HG03196 (cell line): Measurements from ENCODE around the gene DNAJB13.
"Not testable (repeated sequence)": the region's sequence is repeated elsewhere in the genome, so short reads cannot be mapped to it uniquely, and the experiment has no call there.

Experiments used
- ATAC-seq: cut with Tn5 transposase; IDR thresholded peaks from one replicate; pipeline ENCODE4 v1.9.1; 2021; ENCODE audit not compliant: unreplicated experiment

The DNAJB13 gene, protein sequence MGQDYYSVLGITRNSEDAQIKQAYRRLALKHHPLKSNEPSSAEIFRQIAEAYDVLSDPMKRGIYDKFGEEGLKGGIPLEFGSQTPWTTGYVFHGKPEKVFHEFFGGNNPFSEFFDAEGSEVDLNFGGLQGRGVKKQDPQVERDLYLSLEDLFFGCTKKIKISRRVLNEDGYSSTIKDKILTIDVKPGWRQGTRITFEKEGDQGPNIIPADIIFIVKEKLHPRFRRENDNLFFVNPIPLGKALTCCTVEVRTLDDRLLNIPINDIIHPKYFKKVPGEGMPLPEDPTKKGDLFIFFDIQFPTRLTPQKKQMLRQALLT

GRCh38 chr11:73950869-73951710, at the start of gene DNAJB13:
Gene DNAJB13 (plus strand): TSS chr11:73951026. CDS start chr11:73951070, 44 bp downstream.
- peak; percentile 61 for ATAC-seq

DNA sequence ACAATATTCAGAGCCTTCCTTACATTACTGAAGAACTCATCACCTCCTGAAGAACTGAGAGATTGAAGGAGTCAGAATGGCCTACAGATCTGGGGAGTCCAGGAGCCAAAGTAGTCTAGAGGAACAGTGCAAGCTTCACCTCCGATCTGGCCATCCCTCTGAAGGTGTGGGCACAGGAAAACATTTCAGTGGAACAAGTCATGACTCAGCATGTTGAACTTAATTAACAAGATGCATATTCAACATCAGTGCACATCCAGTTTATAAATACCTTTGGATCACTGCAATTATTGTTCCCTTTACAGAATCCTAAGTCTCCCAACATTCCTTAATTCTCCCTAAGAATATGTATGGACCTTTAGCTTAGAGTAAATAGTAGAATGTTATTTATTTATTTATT, 48.5 kb upstream of the DNAJB13 start:
- no peak for ATAC-seq

GRCh38 chr11:73907191-73907590, 43.6 kb upstream of the DNAJB13 start:
- no peak for ATAC-seq

- no peak for ATAC-seq
These were observed 38.8 kb upstream of the DNAJB13 start for GRCh38 chr11:73912026-73912425.

- ATAC-seq, result no peak
These were observed 37.4 kb upstream of the DNAJB13 start for GRCh38 chr11:73913472-73913871.

GRCh38 chr11:73914284-73914683, 36.5 kb upstream of the DNAJB13 start:
- no peak for ATAC-seq

DNA sequence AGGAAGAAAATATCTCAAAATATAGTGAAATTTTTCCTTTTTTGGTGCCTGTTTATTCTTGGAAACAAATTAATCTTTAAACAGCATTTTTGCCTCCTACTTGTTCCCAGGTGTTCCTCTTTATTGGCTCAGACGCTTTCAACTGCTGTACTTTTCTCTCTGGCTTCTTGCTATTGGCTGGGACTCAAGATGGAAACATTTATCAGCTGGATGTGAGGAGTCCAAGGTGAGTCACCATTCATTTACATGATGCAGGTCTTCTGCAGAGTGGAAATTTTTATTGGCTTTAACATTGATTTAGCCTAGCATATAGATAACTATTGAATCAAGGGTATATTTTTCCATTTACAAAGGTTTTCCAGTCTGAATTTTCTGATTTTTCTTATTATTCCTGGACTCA, 34.4 kb upstream of the DNAJB13 start:
- ATAC-seq, result no peak

DNA sequence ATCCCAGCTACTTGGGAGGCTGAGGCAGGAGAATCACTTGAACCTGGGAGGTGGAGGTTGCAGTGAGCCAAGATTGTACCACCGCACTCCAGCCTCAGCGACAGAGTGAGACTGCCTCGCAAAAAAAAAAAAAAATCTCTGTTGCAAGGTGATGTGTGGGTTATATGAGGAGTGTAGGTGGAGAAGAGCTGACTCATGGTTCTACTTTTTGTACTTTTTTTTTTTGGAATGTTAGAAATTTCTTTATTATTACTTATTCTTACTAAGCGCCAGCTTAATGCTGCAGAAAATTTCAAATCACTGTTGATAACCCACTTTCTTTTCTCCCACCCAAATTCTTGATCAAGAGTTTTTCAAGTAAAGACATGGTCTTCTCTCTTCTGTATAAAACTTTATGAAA, 29.6 kb upstream of the DNAJB13 start:
- ATAC-seq, result no peak

GRCh38 chr11:73929388-73929787, 21.4 kb upstream of the DNAJB13 start:
- ATAC-seq, result no peak

DNA sequence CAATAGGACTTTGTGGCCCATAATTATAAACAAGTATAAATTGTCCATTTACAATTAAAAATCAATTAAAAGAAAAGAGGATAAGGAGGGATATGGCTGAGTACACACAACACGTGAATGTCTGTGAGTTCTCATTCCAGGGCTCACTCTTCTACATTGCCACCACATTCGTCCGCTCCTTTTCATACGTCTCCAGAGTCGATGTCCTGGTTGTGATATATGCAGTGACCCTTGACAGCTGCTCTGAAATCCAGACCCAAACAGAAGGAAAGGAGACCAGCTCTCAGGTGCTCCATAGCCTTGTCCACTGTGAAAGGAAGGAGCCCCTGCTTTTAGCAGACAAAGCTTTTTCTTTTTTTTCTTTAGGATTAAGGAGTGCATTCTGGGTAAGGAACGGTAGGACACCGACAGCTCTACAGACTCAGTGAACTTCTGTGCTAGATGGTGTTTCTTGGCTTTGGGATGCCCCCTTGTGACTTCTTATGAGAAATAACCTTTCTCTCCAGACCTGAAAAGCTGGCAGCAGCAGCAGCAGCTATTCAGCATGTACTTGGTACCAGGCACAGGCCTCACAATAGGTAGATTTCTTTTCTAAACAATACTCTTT, 19.7 kb upstream of the DNAJB13 start:
- no peak for ATAC-seq

- ATAC-seq, result no peak
These were observed 18.9 kb upstream of the DNAJB13 start for GRCh38 chr11:73931951-73932350.

- ATAC-seq, result no peak
These were observed 18.0 kb upstream of the DNAJB13 start for GRCh38 chr11:73932781-73933180.

DNA sequence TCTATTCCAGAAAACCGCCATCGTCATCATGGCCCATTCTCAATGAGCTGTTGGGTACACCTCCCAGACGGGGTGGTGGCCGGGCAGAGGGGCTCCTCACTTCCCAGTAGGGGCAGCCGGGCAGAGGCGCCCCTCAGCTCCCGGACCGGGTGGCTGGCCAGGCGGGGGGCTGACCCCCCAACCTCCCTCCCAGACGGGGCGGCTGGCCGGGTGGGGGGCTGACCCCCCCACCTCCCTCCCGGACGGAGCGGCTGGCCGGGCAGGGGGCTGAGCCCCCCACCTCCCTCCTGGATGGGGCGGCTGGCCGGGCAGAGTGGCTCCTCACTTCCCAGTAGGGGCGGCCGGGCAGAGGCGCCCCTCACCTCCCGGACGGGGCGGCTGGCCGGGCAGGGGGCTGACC, 14.8 kb upstream of the DNAJB13 start:
- ATAC-seq, result not testable (repeated sequence)

GRCh38 chr11:73939096-73939495, 11.7 kb upstream of the DNAJB13 start:
- no peak for ATAC-seq

- ATAC-seq, result no peak
These were observed 9.8 kb upstream of the DNAJB13 start for GRCh38 chr11:73940801-73941570.

DNA sequence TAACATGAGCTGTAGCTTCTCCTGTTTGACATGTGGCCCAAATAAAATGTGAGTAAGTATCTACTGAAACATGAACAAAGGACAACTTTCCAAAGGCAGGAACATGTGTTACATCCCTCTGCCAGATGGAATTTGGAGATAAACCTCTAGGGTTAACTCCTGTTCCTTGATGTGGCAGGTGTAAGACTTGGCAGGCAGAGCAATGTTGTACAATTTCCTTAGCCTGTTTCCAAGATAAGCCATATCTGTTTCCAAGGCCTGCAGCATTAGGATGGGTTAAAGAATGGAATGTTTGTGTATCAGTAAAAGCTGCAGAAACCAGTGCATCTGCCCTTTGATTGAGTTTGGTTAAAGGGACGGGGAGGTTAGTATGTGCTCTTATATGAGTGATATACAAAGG, 8.8 kb upstream of the DNAJB13 start:
- no peak for ATAC-seq

GRCh38 chr11:73944085-73944484, 6.7 kb upstream of the DNAJB13 start:
- ATAC-seq, result no peak

- no peak for ATAC-seq
These were observed 5.9 kb upstream of the DNAJB13 start for GRCh38 chr11:73944901-73945300.

DNA sequence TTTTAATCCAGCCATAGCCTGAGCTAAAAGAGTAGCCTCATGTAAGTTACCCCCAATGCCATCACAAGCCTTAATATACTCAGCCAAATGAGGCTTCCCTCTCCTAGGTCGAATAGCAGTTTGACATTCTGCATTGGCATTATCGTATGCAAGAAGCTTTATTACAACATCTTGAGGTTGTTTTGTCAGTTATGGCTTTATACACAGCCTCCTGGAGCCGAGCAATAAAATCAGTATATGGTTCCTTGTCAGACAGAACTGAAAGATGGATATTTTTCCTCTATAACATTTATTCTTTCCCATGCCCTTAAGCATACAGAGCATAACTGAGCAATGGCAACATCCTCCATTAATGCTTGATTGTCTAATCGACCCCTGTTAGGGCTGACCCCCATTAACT, 5.4 kb upstream of the DNAJB13 start:
- no peak for ATAC-seq

GRCh38 chr11:73946798-73947458, 3.9 kb upstream of the DNAJB13 start:
- ATAC-seq, result no peak

GRCh38 chr11:73949246-73949645, 1.6 kb upstream of the DNAJB13 start:
- ATAC-seq, result no peak
